Calu3 (cell line): ENCODE measurements around the gene ZC3H18. TPM values are rescaled to one million over a fixed set of nuclear protein-coding genes. Genes with fewer than 3 reads are reported as not detected.

ENCODE experiments used
- BruUV-seq: library from RNA; stranded (reverse); fragments of 400-500 nt; replicated peaks from 2 replicates; lab custom pipeline; 2021; lab: Mats Ljungman, UMichigan
- CTCF ChIA-PET: fragments of 300-600 bp; sonication (Branson Sonifier 250); formaldehyde crosslinking; loops from one replicate; lab custom pipeline; 2022; ENCODE audit warnings: antibody characterized with exemption; lab: Charles Lee
- DNase-seq: peaks from one replicate; pipeline ENCODE4 v3.0.0; 2022
- H3K27ac Mint-ChIP-seq: one replicate; pipeline ENCODE4 v1.8.0; 2022; ENCODE audit warnings: mixed read lengths; ENCODE audit not compliant: unreplicated experiment
- H3K27me3 Mint-ChIP-seq: one replicate; pipeline ENCODE4 v1.8.0; 2022; ENCODE audit warnings: mixed read lengths; ENCODE audit not compliant: unreplicated experiment
- H3K36me3 Mint-ChIP-seq: one replicate; pipeline ENCODE4 v1.8.0; 2022; ENCODE audit warnings: mild to moderate bottlenecking, moderate library complexity, mixed read lengths; ENCODE audit not compliant: insufficient read depth, unreplicated experiment
- H3K4me1 Mint-ChIP-seq: one replicate; pipeline ENCODE4 v1.8.0; 2022; ENCODE audit warnings: mild to moderate bottlenecking, low read depth, mixed read lengths; ENCODE audit not compliant: unreplicated experiment
- H3K4me3 Mint-ChIP-seq: one replicate; pipeline ENCODE4 v1.8.0; 2022; ENCODE audit warnings: mild to moderate bottlenecking, low read depth, moderate library complexity, mixed read lengths; ENCODE audit not compliant: unreplicated experiment
- H3K9me3 Mint-ChIP-seq: one replicate; pipeline ENCODE4 v1.8.0; 2022; ENCODE audit warnings: low read depth, mixed read lengths; ENCODE audit not compliant: unreplicated experiment
- CTCF ChIP-seq: fragments of 200-600 bp; IDR thresholded peaks from one replicate; pipeline ENCODE4 v1.8.0; 2022; ENCODE audit warnings: antibody characterized with exemption; ENCODE audit not compliant: unreplicated experiment
- intact Hi-C: fragments of 100-400 bp; cut with micrococcal nuclease; formaldehyde crosslinking; loops from one replicate; pipeline ENCODE4 v1.10.0; 2022; ENCODE audit not compliant: unreplicated experiment
- total RNA-seq: library from RNA; stranded (reverse); gene quantifications from 2 replicates; pipeline ENCODE4 v1.2.3, GENCODE V29; 2022

The ZC3H18 gene
- total RNA-seq, 1 experiment from 2014 or later: 85.7 TPM

- H3K4me1 Mint-ChIP-seq: peaks cover 33% of the 10 kb centered on the region
- no peak for DNase-seq
- peaks cover 52% of the 10 kb centered on the region for H3K36me3 Mint-ChIP-seq
- CTCF ChIA-PET: no interaction called here
- TF ChIP-seq CTCF: no peak
- intact Hi-C loops: no loop called here
- BruUV-seq: TSS peak; percentile 48
- H3K4me3 Mint-ChIP-seq: peak overlapping the region; percentile 92
- H3K27ac Mint-ChIP-seq: peak overlapping the region; percentile 77
- no peaks in the 10 kb centered on the region for H3K9me3 Mint-ChIP-seq
- H3K27me3 Mint-ChIP-seq: no peaks in the 10 kb centered on the region
Observed at GRCh38 chr16:88568710-88569613, 1.2 kb upstream of the ZC3H18 start.

- H3K9me3 Mint-ChIP-seq: no peaks in the 10 kb centered on the region
- TF ChIP-seq CTCF: no peak
- peak overlapping the region; percentile 92 for H3K4me3 Mint-ChIP-seq
- peaks cover 51% of the 10 kb centered on the region for H3K36me3 Mint-ChIP-seq
- BruUV-seq: no TSS peak
- H3K27me3 Mint-ChIP-seq: no peaks in the 10 kb centered on the region
- intact Hi-C loops: no loop called here
- peak; percentile 13 for DNase-seq
- H3K4me1 Mint-ChIP-seq: peaks cover 33% of the 10 kb centered on the region
- CTCF ChIA-PET: interaction anchor here (0.7 to 0.9 kb wide), 3 partner anchors 9 to 491 kb away, joined by 3 to 5 read pairs (median 5); no protein-coding TSS in a partner anchor
- peak overlapping the region; percentile 77 for H3K27ac Mint-ChIP-seq
Observed at GRCh38 chr16:88569614-88569984, 604 bp upstream of the ZC3H18 start.

- Mint-ChIP-seq H3K9me3 (no peaks in the 10 kb centered on the region), H3K27me3 (no peaks in the 10 kb centered on the region), H3K4me1 (peaks cover 33% of the 10 kb centered on the region), H3K36me3 (peaks cover 61% of the 10 kb centered on the region), H3K4me3 (peak overlapping the region; percentile 92), H3K27ac (peak overlapping the region; percentile 77)
- CTCF ChIA-PET: interaction anchor here (0.6 to 1.0 kb wide), 4 partner anchors 10 to 62 kb away, joined by 3 to 5 read pairs (median 4); no protein-coding TSS in a partner anchor
- no peak for TF ChIP-seq CTCF
- no TSS peak for BruUV-seq
- intact Hi-C loops: no loop called here
- no peak for DNase-seq
Observed at GRCh38 chr16:88570691-88571092, 489 bp downstream of the ZC3H18 start.

GRCh38 chr16:88575251-88575650 lies 5.0 kb downstream of the ZC3H18 start:
- H3K27ac Mint-ChIP-seq: no peak overlapping the region
- no peak overlapping the region for H3K4me3 Mint-ChIP-seq
- H3K9me3 Mint-ChIP-seq: no peaks in the 10 kb centered on the region
- no peaks in the 10 kb centered on the region for H3K27me3 Mint-ChIP-seq
- CTCF ChIA-PET: no interaction called here
- peaks cover 17% of the 10 kb centered on the region for H3K4me1 Mint-ChIP-seq
- no peak for TF ChIP-seq CTCF
- intact Hi-C loops: no loop called here
- no TSS peak for BruUV-seq
- no peak for DNase-seq
- peaks cover 77% of the 10 kb centered on the region for H3K36me3 Mint-ChIP-seq
